DMS 273 (cell line): Measurements from ENCODE around the gene MROH2B.
A peak's percentile ranks its signal among the peaks of the same experiment; 100 is the strongest.

Source experiments
- DNase-seq: peaks from one replicate; lab custom pipeline; 2025; ENCODE audit not compliant: unreplicated experiment; lab: John Stamatoyannopoulos, UW

MROH2B gene

DNA sequence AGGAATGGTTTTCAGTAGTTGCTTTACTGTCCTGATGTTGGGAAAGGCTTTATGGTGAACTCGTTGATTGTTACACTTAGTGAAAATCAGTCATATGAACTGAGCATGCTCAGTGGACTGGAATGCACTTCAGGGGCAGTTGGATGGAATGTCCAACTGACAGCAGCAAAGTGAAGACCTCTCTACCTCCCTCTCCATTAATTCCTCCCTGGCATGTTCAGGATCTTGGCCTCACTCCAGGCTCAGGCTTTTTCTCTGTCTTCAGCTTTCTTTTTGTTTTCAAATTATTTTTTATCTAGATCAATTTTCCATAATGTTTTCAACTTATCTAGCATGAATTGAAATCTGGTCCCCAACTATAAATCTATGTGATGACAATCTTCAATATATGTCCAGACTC is at the start of gene MROH2B:
TSS of gene MROH2B (minus strand) at position 101 of the 400 bp plus-strand sequence. CDS start 490 bp downstream, outside the sequence.
- DNase-seq: no peak

DNA sequence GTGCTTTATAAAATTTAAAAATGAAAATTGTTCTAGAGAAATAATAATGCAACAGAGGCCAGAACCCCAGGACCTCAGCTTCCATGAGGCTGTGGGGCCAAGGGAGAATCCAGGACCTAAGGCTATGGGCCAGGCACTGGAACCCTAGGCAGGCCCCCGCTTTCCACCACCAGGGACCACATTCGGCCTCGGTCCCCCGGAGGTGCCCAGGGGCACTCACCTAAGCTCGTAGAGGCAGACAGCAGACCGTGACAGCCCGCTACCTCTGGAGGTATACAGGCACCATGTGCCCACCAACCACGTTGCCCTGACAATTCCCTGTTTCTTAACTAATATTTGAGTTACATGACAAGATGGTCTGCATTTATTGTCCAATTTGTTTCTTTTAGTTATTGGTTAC is 49.5 kb upstream of the MROH2B start:
- no peak for DNase-seq

DNA sequence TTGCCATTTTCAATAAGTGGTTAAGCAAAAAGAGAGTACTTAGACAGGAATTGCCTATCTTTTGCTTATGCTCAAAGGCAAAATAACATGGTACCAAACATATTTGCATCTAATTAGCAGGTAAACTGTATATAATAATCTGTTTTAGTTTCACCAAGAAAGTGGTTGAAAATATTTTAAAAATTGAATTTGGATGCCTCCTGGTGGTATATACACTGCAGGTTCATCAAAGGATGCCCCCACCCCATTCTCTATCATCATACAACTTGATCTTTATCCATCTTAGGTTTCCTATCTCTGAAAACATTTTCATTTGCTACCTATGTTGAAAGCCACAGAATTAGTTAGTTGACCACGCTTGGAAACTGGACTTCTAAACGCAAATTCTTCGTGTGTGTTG is 47.0 kb upstream of the MROH2B start:
- DNase-seq: no peak

DNA sequence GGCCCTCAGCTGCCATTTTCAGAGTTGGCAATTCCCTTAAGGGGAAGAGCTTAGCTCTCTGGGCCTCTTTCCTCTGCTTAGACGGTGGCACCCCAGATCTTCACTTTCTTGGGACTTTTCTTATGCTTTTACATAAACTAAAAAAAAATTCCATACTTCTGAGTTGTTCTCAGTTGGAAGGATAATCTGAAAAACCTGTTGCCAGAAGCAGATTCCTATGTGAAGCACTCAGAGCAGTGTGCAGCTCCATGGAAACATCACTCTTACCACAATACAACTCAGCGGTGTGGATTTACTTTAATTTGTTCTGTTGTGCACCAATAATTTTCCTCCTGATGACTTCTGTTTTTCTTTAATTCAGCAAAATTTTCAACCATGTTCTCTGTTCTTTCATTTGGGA is 44.1 kb upstream of the MROH2B start:
- DNase-seq: no peak

DNA sequence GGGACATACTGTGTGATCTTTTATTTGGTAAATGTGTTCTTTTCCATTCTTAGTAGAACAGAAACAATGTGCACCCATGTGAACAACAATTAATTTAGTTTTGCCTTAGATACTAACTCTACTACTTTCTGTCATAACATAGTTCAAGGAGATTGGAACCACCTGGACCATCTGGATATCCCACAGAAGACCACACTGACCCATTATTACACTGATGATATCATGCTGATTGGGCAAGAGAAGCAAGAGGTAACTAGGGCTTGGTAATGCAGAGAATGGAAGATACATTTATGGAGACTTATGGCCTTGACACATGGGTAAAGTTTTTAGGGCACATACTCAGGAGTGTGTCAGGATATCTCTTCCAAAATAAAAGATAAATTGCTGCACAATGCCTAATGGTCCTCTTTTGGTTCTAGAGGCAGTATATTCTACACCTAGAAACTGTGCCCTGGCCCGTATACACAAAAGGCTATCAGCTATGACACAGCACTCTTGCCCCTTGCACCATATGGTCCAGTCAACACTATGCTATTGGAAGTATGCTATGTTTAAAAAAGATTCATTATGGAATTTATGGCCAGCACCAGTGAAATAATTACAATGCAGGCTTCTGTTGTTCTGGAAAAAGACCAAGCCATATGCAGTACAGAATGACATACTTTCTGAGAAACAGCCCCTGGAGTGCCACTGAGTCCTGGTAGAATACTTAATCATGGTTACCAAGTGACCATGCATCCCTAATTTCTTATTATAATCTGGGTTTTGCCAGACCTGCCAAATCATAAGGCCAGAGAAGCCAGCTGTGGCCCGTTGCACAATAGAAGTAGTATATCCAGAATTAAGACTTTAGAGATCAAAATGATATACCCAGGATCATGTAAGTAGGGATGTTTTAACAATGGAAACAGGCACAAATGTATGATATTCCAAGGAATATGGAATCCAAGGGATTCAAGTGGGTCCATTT is 41.6 kb upstream of the MROH2B start:
- no peak for DNase-seq

DNA sequence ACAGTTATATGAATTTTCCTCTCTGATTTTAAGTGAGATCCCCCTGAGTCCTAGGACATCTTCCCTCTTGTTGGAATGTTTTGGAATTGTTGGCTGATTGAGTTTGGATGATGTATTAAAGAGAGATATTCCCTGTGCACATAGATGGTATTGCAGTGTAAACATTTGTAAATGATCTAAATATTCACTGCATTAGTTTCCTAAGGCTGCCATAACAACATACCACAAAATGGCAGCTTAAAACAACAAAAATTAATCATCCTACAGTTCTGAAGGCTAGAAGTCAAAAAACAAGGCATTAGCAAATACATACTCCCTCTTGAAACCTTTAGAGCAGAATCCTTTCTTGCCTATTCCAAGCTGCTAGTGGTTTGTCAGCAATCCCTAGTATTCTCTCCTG is 38.0 kb upstream of the MROH2B start:
- DNase-seq: no peak

DNA sequence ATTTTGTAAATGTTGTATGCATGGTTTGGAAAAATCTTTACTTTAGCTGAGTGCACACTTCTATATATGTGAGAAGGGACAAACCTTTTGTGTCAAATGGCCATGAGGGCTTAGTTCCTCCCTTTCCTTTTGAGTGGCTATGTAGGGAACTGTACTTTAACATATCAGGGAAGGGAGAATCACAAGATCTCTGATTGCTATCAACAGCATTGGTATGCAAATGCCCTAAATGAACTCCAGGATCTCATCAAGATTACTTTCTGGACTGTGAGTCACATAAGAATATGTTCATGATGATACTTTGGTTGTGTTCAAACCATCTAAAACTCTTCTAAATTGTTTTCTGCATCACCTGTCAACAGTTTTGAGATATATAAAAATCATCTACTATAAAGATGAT is 31.2 kb upstream of the MROH2B start:
- DNase-seq: no peak

DNA sequence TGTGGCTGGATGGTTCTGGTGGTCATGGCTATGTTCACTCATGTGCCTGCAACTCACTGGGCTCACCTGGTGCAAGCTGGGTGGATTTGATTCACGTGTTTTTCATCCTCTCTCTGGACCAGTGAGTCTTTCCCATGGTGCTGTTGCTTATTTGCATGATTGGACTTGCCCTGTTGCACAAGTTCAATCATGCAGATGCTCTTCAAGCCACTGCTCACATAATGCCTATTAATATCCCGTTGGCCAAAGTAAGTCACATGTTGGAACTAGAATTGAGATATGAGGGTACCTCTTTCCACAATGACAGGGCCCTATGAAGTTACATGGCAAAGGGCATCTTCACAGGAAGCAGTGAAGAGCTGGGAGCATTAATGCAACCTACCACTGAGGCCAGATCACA is 26.5 kb upstream of the MROH2B start:
- DNase-seq: no peak

DNA sequence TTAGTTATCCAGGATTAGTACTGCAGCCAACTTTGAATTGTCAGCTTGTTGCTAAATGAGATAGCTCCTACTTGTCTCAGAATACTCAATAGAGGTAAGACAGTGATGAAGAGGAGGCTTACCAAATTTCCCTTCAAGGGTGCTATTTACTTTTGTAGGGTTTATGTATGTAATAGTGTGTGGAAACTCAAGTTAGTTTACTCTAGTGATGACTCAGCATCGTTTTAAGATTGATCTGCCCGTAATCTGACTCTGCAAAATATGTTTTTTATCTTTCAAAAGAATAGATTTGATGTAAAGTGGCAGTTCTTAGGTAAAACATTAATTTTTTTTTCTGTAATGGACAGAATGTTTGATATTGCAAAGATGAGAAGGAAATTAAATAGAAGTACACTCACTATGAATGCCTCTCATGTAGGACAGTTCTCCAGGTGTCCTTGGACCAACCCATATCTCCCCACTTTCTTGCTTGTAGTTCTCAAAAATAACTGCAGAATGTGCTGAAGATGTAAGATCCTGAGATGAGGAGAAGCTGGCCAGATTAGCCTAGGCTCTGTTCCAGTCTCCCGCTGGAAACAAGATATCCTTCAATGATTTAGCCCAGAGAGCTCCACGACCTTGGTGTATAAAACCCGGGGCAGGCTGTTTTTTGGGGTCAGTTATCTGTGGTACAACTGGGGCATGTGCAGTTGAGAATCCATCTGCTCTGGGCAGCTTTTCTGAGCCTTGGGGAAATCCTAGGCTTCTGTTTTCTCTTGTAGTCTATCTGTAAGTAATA is 24.4 kb upstream of the MROH2B start:
- no peak for DNase-seq

DNA sequence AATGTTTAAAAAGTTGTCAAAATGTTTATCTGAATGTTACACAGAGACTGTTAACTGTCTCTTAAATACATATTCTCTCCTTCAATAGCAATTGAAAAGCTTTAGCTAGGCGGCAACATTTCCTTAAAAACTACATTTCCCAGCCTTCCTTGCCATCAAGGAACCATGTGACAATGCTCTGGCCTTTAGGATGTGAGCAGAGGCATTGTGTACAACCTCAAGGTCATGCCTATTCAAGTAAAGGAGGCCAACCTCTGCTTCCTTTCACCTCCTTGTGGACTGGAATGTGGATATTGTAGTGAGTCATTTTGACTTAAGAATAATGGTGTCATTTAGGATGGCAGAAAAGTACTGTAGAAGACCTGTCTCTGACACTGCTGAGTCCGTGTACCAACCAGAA is 23.7 kb upstream of the MROH2B start:
- no peak for DNase-seq

DNA sequence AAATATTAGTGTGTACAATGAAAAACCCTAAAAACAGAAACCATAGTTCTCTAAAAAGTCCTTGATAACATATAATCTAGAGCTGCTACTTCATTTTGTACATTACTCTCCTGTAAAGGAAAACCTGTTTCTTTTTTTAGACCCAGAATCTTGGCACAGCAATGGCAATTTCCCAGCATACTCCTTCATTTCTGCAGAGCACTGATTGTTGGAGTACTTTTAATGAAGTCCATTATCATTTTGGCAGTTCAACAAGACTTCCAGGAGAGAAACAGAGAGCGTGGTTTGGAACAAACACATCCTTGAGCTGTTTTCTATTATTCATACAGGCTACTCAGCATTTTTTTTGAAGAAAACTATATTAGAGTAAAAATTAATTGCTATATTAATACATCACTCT is 22.7 kb upstream of the MROH2B start:
- no peak for DNase-seq

DNA sequence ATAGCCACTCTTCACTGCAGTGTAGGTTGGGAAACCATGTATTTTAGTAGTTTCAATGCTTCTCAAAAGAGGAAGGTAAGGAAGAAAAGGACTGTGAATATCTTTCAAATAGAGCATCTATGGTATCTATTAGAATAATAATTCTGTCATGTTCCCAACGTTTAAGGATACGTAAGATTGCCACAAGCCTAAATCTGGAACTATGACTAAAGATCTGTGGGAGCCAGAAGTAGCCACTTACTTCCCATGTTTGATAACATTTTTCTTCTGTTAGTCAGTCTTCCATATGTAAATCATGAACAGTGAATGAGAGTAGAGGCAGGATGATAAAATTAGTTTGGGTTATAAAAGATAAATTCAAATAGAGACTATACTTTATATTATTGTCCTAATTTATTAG is 16.3 kb upstream of the MROH2B start:
- no peak for DNase-seq

DNA sequence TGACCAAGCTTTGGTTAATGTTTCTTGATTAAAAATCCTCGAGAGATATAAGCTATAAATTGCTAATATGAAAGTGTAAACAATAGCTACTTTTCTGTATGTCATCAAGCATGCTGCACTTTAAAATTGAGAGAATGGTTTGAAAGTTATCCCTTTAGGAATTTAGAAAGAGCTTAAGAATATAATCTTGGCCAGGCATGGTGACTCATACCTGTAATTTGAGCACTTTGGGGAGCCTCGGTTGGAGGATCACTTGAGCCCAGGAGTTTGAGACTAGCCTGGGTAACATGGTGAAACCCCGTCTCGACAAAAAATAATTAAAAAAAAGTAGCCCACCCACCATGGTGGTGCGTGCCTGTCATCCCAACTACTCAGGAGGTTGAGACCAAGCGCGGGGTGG is 12.2 kb upstream of the MROH2B start:
- no peak for DNase-seq

DNA sequence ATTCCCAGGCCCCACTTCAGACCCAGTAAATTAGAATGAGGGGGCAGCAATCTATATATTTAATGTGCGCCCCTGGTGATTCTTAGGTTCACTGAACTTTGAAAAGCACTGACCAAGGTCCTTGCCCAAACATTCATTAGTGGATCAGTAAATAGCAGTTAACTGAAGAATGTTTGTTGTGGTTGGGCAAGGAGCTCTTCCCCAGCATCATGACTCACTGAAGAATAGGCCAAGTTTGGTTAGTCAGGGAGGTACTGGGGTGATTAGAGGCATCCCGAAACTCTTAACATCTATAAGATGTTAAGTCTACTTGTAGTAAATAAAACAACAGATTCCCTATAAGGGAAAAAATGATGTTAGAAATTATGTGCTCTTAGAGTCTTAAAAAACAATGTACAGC is 833 bp upstream of the MROH2B start:
- DNase-seq: no peak

DNA sequence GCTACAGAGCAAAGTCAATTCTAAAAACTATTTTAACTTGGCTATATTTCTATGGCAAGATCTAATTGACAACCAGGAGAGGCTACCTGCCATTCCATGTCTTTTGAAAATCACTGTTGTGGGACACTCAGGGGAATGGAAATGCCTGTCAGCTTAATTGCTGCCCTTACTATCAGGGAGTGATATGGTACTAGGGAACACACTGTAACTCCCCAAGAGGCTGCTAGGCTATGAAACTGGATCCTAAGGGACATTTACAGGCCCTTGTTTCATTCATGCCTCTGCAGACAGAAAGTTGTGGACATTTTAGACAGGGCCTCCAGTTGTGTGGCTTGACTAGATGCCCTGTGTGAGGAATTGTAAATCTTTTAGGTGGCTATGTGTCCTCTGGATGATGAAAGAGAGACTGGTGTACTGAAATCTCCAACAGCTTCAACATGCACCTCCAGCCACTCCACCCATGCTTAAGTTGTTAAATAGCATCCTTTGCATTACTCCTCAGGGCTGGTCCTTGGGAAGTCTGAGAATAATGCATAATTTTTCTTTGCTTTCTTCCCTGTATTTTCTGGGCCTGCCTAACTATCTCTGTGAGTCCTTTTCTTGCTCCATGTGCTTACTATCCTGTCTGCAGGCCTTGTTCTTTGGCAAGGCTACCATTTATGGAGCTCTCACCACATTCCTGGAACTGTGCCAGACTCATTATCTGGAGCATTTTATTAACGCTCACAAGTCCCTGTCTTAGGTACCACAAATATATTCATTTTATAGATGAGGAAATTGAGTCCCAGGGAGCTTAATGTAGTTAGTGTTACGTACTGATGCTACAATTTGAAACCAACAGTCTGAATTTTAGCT is 3.2 kb downstream of the MROH2B start:
- peak; percentile 11 for DNase-seq

DNA sequence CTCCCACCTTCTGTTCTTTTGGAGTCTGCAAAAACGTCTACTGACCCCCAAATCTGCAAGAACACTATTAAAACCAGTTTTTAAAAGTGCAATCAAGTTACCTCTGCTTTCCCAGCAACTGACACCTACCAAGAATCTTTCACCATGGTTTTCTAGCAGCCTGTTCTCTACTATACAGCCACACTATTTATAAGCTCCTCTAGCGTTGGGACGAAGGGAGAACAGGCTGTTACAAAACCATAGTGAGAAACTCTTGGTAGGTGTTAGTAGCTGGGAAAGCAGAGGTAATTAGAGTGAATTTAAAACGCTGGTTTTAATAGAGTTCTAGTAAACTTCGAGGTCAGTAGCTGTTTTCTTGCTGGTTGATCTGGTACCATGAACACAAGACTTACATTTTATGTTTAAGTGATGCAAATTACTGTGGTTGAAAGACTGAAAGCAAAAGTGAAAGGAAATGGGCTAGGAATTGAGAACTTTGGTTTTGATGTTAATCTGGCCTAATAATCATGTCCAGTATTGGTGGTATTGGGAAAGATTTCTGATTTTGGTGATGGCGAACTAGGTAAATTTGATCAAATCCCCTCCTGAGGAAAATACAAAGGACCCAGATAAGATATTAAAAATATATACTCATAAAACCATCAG is 5.3 kb downstream of the MROH2B start:
- no peak for DNase-seq

DNA sequence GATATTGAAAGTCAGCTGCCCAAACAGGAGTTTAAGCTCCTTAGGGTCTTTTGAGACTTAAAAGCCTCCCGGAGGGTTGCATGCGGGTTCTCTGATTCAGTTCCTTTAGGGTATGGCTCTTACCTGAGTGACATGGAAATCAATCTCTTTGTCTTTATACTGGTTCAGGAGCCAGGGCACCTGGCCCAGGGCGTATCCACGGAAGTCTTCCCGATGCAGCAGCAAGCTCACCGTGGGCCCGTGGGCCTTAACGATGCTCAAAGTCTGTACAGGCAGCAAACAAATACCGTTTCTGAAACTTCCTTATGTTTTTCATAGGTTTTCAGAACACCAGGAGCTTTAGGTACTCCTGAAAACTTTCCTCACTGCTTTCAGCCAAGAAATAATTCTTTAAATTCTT is 13.2 kb downstream of the MROH2B start:
- no peak for DNase-seq

DNA sequence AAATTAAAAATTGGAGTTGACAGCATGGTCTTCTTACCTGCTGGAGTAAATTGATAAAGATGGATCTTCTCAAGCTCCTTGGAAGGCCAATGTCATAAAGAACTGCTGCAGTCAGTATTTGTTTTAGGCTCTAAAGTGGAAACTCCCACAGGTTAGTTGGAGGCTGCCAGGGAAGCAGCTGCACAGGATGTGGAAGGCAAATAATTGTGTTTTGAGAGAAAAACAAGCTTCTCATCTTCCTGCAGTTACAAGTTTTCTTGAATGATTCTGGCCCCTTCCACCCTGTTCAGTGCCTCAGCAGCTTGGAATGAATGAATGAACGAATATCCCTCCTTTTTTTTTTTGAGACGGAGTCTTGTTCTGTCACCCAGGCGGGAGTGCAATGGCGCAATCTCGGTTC is 13.9 kb downstream of the MROH2B start:
- no peak for DNase-seq

DNA sequence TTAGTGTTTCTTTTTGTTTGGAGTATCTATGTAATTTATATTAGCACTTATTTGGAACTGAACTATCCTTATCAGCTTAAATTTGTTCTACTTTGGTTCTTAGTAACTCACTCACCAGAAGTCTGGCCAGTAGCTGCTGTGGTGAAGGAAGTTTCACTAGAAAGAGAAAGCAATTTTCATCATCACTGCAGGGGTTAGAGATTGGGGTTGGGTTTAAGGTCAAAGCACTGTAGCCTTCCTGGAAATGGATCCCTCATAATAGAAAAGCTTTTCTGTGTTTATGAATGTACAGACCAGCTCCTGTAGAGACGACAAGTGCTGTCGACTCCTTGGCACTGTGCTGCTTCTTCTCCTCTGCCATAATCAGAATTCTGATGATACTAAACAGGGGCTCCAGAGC is 22.2 kb downstream of the MROH2B start:
- no peak for DNase-seq

DNA sequence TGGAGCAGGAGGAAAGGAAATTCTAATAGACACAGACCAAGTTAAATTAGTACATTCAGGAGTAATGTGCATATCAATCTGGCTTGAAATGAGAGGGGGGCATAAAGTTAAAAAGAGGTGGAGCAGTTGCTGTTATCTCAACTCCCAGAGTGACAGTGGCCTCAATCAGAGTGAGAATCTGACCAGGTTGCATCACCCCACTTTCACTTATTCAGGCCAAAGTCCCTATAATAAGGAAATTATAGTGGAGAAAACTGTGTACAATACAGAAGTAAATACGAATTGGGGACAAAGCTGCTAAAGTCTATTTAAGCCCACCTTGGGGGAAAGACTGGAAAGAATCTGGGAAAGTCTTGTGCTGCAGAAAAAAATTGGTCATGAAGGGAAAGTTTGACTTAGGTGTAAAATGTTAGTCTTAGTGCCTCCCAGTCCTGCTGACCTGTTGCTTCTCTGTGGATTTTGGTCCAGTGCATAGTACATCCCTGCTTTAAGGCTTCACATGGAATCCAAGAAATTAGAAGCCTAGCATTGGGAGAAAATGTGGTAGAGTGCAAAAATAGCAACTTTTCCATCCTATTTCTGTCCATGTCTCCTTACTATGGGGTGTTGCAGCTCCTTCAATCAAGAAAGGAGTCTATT is 27.9 kb downstream of the MROH2B start:
- no peak for DNase-seq
